MCF 10A (cell line): ENCODE results near the gene FOXP1. TPM values are rescaled to one million over a fixed set of nuclear protein-coding genes. Genes with fewer than 3 reads are reported as not detected.

Experiments used
- BruUV-seq: library from RNA; stranded (reverse); fragments of 400-500 nt; replicated peaks from 2 replicates; lab custom pipeline; 2021; lab: Mats Ljungman, UMichigan
- CTCF ChIA-PET: fragments of 300-600 bp; sonication (Branson Sonifier 250); formaldehyde crosslinking; extraction: SDS; loops from one replicate; lab custom pipeline; 2021; ENCODE audit warnings: antibody characterized with exemption, inconsistent platforms; lab: Yijun Ruan, JAX
- POLR2A ChIA-PET: fragments of 300-600, 350-650 bp; sonication (Branson Sonifier 250); formaldehyde crosslinking; extraction: SDS; loops from one replicate; lab custom pipeline; 2020; ENCODE audit warnings: antibody characterized with exemption, inconsistent platforms; lab: Yijun Ruan, JAX
- DNase-seq: peaks from one replicate; pipeline ENCODE4 v3.0.0-alpha.2; 2018; ENCODE audit not compliant: unreplicated experiment
- H3K27ac Mint-ChIP-seq: one replicate; pipeline ENCODE4 v1.8.0; 2022; ENCODE audit warnings: mild to moderate bottlenecking, low read depth, mixed read lengths; ENCODE audit not compliant: unreplicated experiment
- H3K27me3 Mint-ChIP-seq: one replicate; pipeline ENCODE4 v1.8.0; 2022; ENCODE audit warnings: mixed read lengths; ENCODE audit not compliant: insufficient read depth, unreplicated experiment
- H3K36me3 Mint-ChIP-seq: one replicate; pipeline ENCODE4 v1.8.0; 2022; ENCODE audit warnings: mild to moderate bottlenecking, moderate library complexity, mixed read lengths; ENCODE audit not compliant: insufficient read depth, unreplicated experiment
- H3K4me1 Mint-ChIP-seq: one replicate; pipeline ENCODE4 v1.8.0; 2022; ENCODE audit warnings: mixed read lengths; ENCODE audit not compliant: insufficient read depth, unreplicated experiment
- H3K4me3 Mint-ChIP-seq: one replicate; pipeline ENCODE4 v1.8.0; 2022; ENCODE audit warnings: mild to moderate bottlenecking, moderate library complexity, mixed read lengths; ENCODE audit not compliant: unreplicated experiment
- H3K9me3 Mint-ChIP-seq: one replicate; pipeline ENCODE4 v1.8.0; 2022; ENCODE audit warnings: mixed read lengths; ENCODE audit not compliant: unreplicated experiment
- intact Hi-C: fragments of 100-400 bp; cut with micrococcal nuclease; formaldehyde crosslinking; loops from 2 replicates; pipeline ENCODE4 v1.14.1; 2022
- total RNA-seq: library from RNA; stranded (reverse); gene quantifications from 2 replicates; pipeline ENCODE4 v1.2.3, GENCODE V29; 2022
- TF ChIP-seq, protein P1 (sequence below): fragments of 200-600 bp; IDR thresholded peaks from one replicate; pipeline ENCODE4 v1.8.0; 2022; ENCODE audit warnings: antibody characterized with exemption, mild to moderate bottlenecking; ENCODE audit not compliant: unreplicated experiment

The FOXP1 gene
- total RNA-seq, 1 experiment from 2014 or later: 49.0 TPM

DNA sequence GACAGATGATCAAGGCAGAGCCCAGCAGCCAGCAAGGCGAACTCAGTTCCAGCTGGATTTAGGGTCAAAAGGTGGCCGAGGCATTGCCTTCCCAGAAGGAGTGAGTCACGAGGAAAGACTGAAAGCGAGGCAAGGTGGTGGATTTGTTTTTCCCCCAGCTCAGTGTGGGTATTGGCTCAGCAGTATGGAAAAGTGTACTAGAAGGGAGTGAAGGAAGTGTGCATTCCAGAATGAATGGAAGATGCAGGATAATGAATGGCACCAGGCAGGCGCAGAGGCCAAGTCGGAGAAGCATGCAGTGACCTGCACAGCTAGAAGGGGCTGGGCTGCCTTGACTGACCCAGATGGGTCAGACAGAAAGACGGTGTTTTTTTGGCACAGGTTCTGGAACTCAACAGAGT, 46.3 kb downstream of the FOXP1 start:
- TF ChIP-seq, protein P1, sequence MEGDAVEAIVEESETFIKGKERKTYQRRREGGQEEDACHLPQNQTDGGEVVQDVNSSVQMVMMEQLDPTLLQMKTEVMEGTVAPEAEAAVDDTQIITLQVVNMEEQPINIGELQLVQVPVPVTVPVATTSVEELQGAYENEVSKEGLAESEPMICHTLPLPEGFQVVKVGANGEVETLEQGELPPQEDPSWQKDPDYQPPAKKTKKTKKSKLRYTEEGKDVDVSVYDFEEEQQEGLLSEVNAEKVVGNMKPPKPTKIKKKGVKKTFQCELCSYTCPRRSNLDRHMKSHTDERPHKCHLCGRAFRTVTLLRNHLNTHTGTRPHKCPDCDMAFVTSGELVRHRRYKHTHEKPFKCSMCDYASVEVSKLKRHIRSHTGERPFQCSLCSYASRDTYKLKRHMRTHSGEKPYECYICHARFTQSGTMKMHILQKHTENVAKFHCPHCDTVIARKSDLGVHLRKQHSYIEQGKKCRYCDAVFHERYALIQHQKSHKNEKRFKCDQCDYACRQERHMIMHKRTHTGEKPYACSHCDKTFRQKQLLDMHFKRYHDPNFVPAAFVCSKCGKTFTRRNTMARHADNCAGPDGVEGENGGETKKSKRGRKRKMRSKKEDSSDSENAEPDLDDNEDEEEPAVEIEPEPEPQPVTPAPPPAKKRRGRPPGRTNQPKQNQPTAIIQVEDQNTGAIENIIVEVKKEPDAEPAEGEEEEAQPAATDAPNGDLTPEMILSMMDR: no peak
- H3K27me3 Mint-ChIP-seq: no peaks in the 10 kb centered on the region
- POLR2A ChIA-PET: interaction anchor here (0.5 to 9.3 kb wide), 20 partner anchors 9 to 480 kb away, joined by 3 to 104 read pairs (median 6); partner anchors contain the start of gene FOXP1
- H3K4me3 Mint-ChIP-seq: peak overlapping the region; percentile 10
- H3K9me3 Mint-ChIP-seq: no peaks in the 10 kb centered on the region
- intact Hi-C loops: loop anchor here (2.0 to 5.0 kb wide), 2 partner anchors 35 to 44 kb away; no protein-coding TSS in a partner anchor
- no TSS peak for BruUV-seq
- H3K36me3 Mint-ChIP-seq: no peaks in the 10 kb centered on the region
- peak overlapping the region; percentile 52 for H3K27ac Mint-ChIP-seq
- peaks cover 59% of the 10 kb centered on the region for H3K4me1 Mint-ChIP-seq
- peak; percentile 98 for DNase-seq
- CTCF ChIA-PET: interaction anchor here (0.5 kb wide), 1 partner anchor 120 kb away, joined by 4 read pairs; no protein-coding TSS in a partner anchor

DNA sequence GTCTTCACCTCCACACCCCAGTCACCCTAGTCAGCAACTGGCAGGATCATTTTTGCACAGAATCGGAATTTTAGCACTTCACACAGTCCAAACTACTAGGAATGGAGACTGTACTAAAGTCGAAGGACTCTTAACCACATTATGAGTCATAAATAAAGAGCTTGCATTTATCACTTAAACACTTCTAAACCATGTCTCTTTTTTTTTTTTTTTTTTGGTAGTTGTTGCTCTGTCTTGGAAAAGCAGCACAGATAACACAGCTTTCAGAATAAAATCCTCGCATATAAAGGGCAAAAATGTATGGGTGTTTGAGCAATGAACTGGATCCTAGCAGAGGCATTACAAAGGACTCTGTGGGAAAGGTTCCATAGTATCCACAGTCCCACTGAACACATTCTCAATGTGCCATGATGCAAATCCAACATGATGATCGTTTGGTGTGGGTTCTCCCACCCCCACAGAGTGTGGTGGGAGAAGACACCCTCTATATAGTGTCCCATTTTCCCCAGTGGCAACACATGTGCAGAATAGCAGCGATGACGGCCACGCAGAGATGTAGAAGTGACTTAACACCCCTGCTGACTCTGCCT, 47.1 kb downstream of the FOXP1 start:
- POLR2A ChIA-PET: interaction anchor here (0.5 to 9.3 kb wide), 18 partner anchors 9 to 479 kb away, joined by 3 to 104 read pairs (median 6); partner anchors contain the start of gene FOXP1
- intact Hi-C loops: loop anchor here (2.0 to 5.0 kb wide), 2 partner anchors 34 to 44 kb away; no protein-coding TSS in a partner anchor
- H3K4me3 Mint-ChIP-seq: peak overlapping the region; percentile 10
- peaks cover 63% of the 10 kb centered on the region for H3K4me1 Mint-ChIP-seq
- H3K36me3 Mint-ChIP-seq: no peaks in the 10 kb centered on the region
- no peaks in the 10 kb centered on the region for H3K27me3 Mint-ChIP-seq
- CTCF ChIA-PET: interaction anchor here (0.5 to 1.0 kb wide), 3 partner anchors 86 to 800 kb away, joined by 3 to 4 read pairs (median 4); no protein-coding TSS in a partner anchor
- DNase-seq: peak; percentile 57
- H3K9me3 Mint-ChIP-seq: no peaks in the 10 kb centered on the region
- BruUV-seq: no TSS peak
- H3K27ac Mint-ChIP-seq: peak overlapping the region; percentile 52
- TF ChIP-seq, protein P1: no peak

DNA sequence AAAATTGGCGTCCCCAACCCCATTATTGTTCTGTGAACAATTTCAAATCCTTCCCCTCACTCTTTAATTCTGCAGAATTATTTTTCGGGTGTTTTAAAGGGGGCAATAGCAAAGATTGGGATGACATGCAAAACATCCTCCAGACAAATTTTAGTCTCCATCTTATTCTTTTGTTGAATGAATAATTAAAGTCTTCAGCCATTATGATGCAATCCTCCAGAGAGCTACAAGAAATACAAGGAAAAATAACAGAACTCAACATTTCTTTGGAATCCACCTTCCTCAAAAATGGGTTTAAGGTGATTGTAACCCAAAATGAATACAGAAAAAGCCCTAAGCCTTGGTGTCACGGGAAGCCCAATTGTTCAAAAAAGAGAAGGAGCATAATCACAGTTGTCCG, 49.9 kb downstream of the FOXP1 start:
- Mint-ChIP-seq H3K9me3 (no peaks in the 10 kb centered on the region), H3K27ac (peak overlapping the region; percentile 92), H3K27me3 (no peaks in the 10 kb centered on the region), H3K36me3 (no peaks in the 10 kb centered on the region), H3K4me1 (peaks cover 78% of the 10 kb centered on the region), H3K4me3 (peak overlapping the region; percentile 53)
- intact Hi-C loops: no loop called here
- CTCF ChIA-PET: interaction anchor here (0.6 to 0.7 kb wide), 2 partner anchors 108 to 147 kb away, joined by 3 to 4 read pairs; no protein-coding TSS in a partner anchor
- BruUV-seq: no TSS peak
- TF ChIP-seq, protein P1: no peak
- no peak for DNase-seq
- POLR2A ChIA-PET: interaction anchor here (0.6 to 9.3 kb wide), 13 partner anchors 9 to 475 kb away, joined by 3 to 104 read pairs (median 4); no protein-coding TSS in a partner anchor
